GM12865 (cell line): Measurements from ENCODE around the gene SP7.

Source experiments
- DNase-seq: peaks from one replicate; pipeline ENCODE4 v3.0.0; 2010; ENCODE audit warnings: low read depth
- H3K4me3 ChIP-seq: 2 replicates; pipeline ENCODE4 v1.5.1; 2011; ENCODE audit warnings: mild to moderate bottlenecking, low read depth, low read length, control low read depth
- CTCF ChIP-seq: IDR thresholded peaks from 2 replicates; pipeline ENCODE4 v1.5.1; 2011; ENCODE audit warnings: low read length, control low read depth, low read depth, inconsistent platforms; ENCODE audit not compliant: insufficient read depth; ENCODE audit errors: missing control alignments

Gene SP7

GRCh38 chr12:53355121-53355520, 19.0 kb upstream of the SP7 start:
- TF ChIP-seq CTCF, result no peak
- H3K4me3 ChIP-seq, result no peak overlapping the region
- DNase-seq, result no peak

GRCh38 chr12:53353257-53353655, 17.1 kb upstream of the SP7 start:
- H3K4me3 ChIP-seq, result no peak overlapping the region
- DNase-seq, result no peak
- no peak for TF ChIP-seq CTCF

GRCh38 chr12:53352331-53353256, 16.4 kb upstream of the SP7 start:
- DNase-seq, result peak; percentile 94
- peak; percentile 78 for TF ChIP-seq CTCF
- H3K4me3 ChIP-seq, result no peak overlapping the region

- no peak for TF ChIP-seq CTCF
- no peak for DNase-seq
- H3K4me3 ChIP-seq, result no peak overlapping the region
These were observed 11.8 kb upstream of the SP7 start for GRCh38 chr12:53347905-53348304.

GRCh38 chr12:53346491-53346890, 10.3 kb upstream of the SP7 start:
- no peak for TF ChIP-seq CTCF
- no peak for DNase-seq
- H3K4me3 ChIP-seq, result no peak overlapping the region

GRCh38 chr12:53345486-53346188, 9.5 kb upstream of the SP7 start:
- no peak for TF ChIP-seq CTCF
- 0 out of 2 replicates have a peak overlapping the region, but pooled peaks have one; percentile 63 for H3K4me3 ChIP-seq
- DNase-seq, result no peak
